ENCODE data around the gene PIGS. TPM values are rescaled to one million over a fixed set of nuclear protein-coding genes. Genes with fewer than 3 reads are reported as not detected.
"Not testable (repeated sequence)": the region's sequence is repeated elsewhere in the genome, so short reads cannot be mapped to it uniquely, and the experiment has no call there.

PIGS gene
- 62.5 and 73.2 TPM in 2 replicates for total RNA-seq (2014; rRNA removed; shearing (Covaris generic); ENCODE audit: low replicate concordance)

DNA sequence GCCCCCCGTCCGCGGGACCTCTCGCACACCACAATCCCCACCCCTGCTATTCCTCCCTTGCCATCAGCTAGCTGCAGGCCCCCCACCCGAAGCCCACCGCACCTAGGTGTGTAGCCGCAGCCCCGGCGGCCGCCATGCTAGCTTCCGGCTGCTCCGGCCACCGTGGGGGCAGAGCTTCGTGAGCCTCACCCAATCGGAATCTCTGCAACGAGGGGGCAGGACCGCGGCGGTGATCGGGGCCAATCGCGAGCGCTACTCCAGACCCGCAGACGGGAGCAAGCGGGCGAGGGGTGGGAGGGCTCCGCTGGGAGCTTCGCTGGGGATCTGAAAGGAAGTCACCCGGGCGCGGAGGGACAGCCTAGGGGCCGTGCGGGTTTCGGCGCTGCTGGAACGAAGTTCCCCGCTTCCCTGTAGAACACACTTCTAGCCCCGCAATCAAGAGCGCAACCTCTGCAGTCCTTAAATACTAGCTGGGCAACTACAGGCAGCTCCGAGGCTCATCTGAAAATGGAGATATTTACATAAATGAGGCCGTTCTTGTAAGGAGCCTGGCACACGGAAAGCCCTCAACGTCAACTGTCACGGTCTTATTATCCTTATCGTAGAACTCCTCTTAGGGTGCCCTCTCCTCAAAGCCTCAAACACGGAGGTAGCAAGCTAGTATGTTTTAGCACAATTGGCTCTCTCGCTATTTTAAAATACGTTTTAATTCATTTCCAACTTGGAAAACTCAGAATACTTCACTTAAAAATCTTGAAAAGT is at the start of gene PIGS:
TSS of gene PIGS (minus strand) at position 164 of the 762 bp plus-strand sequence. CDS start at position 136, 28 bp downstream.
- DNase-seq (ENCODE audit: low read depth): peak; percentile 82
- in situ Hi-C loops (cut with HindIII; ENCODE audit: low pct_unique_long_range_greater_than_20kb, low sequenced_read_pairs): no loop called here

DNA sequence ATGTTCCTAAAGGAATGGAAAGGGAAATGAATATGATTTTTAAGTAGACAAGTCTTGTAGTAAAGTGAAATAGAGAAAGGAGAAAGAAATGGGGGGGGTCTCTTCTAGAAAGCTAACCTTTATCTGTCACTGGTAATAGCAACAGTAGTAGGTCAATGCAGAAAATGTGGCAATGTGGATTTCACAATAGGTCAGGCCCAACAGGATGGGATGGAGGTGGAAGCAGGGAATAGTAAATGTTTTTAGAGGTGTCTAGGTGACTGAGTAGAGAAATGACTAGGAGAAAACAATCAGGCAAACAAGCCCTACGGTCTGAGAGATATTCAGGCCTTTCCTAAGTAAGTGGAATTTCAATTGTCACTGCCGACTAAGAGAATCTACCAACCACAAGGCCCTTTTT is 48.7 kb upstream of the PIGS start:
- in situ Hi-C loops (cut with HindIII; ENCODE audit: low pct_unique_long_range_greater_than_20kb, low sequenced_read_pairs): no loop called here
- no peak for DNase-seq (ENCODE audit: low read depth)

DNA sequence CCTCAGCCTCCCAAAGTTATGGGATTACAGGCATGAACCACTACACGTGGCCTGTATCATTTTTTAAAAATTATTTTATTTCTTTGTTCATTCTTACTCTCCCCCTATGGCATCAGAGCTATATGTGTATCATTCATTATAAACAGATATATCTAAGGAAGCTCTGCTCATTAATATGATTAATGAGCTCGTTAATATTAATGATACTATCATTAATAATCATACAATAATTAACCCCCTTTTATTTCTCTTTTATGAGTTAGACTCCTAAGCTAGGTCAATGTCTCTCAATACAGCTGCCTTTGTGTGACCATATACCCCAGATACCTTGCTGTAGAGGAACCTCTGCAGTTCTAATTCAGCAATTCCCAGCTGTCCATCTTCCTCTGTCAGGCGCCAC is 47.1 kb upstream of the PIGS start:
- no peak for DNase-seq (ENCODE audit: low read depth)
- in situ Hi-C loops (cut with HindIII; ENCODE audit: low pct_unique_long_range_greater_than_20kb, low sequenced_read_pairs): no loop called here

DNA sequence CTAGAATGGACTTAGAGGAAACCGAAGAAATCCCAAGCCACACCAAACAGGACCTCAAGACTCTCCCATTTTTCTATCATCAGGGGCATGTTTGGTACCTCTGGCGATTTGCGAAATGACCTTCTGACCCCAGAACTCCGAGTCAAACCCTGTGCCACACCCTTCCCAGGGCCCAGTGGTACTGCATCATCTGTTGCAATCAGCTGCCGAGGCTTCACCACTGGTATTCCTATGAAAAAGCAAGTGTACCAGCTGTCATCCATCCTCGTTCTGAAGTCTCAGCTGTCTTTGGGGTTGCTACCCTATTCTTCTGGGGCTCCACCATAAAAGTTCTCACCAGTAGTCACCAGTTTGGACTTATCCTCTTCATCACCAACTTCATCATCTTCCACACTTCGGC is 45.0 kb upstream of the PIGS start:
- in situ Hi-C loops (cut with HindIII; ENCODE audit: low pct_unique_long_range_greater_than_20kb, low sequenced_read_pairs): no loop called here
- no peak for DNase-seq (ENCODE audit: low read depth)

DNA sequence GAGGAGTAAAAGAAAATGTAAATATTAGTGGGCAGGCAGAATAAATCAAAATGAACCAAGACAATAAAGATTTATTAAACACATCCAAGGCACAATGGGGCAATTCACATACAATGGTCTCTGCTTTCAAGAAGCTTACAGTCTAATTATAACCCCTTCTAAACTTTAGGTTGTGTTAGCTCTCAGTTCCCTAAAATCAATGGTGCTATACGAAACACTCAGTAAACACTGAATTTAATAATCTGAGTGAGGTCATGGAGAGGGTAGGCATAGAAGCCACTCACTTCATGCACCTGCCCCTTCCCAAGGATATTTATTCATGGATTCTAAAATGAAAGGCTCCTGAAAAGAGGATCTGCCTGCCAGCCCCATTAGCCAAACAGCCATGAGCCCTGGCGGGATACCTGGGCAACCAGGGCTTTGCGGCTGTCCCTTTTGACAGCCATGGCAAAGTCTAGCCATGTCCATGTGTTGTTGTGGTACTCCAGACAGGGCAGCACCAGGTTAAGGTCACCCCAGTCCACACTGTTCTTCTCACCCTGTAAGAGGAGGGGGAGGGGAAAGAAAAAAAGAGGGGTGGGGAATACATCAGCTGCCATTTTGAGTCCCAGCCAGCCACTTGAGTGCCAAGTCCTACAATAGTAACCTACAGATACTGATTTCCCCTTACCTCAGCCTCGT is 44.1 kb upstream of the PIGS start:
- in situ Hi-C loops (cut with HindIII; ENCODE audit: low pct_unique_long_range_greater_than_20kb, low sequenced_read_pairs): no loop called here
- DNase-seq (ENCODE audit: low read depth): no peak

DNA sequence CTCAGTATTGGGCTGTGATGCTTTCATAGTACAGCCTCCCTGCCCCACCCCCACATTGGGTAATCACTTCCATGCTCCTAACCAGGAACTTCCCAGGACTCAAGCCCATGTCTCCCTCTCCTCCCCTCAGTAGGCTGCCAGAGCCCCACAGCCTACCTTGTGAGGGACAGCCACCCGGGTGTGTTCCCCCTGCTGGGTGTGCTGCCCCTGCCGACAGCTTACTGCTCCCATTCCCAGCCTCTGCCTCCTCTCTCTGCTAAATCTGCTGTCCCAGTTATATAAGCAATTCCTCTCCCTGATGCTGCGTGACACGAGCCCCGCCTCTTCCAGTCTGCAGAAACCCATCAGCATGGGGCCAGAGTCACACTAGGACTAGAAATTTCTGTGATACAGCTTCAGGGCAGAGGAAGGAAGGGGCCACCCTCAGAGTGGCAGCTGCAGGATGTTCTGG is 42.6 kb upstream of the PIGS start, which contains the start of gene RSKR:
TSS of gene RSKR (minus strand) at position 255 of the 451 bp plus-strand sequence. CDS start at position 231, 24 bp downstream.
- no peak for DNase-seq (ENCODE audit: low read depth)
- in situ Hi-C loops (cut with HindIII; ENCODE audit: low pct_unique_long_range_greater_than_20kb, low sequenced_read_pairs): no loop called here

DNA sequence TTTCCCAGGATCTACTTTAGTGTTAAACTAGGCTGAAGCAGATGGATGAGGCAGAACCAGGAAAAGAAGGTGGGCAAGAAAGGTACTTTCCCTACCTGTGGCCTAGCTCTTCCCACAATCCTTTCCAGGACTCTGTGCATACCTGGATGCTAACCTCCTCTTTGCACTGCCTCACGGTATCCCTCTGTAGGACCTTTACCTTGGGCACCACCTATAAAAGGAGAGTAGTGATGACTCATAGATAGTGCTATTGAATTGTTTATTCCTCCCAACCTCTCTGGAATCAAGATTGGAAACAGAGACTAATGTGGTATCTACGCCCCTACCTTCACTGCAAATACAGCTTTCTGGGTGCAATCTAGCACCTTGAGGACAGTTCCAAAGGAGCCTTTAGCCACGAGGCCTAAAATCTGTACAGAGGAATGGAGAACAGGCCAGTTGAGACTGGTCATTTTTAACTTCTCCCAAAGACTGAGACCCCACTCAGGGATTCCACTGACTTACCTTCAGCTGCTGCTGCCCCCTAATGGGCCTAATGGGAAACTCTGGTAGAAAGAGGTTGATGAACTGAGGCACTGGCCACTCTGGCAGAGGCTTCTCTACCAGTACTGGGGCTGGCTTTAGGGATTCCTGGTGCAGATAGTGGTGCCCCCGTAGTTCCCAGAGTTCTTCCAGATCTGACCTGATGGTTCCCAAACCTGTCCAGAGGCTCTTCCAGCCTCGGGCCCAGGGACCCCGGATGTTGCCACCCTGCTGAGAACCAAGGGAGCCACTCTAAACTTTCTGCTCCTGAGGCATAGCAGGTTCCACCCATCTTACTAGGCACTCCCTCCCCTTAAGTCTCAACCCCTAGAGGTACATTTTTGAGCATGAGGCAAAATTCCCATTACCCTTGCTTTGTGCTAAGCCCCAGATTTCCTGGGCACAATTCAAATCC is 41.9 kb upstream of the PIGS start:
- DNase-seq (ENCODE audit: low read depth): peak; percentile 14
- in situ Hi-C loops (cut with HindIII; ENCODE audit: low pct_unique_long_range_greater_than_20kb, low sequenced_read_pairs): no loop called here

DNA sequence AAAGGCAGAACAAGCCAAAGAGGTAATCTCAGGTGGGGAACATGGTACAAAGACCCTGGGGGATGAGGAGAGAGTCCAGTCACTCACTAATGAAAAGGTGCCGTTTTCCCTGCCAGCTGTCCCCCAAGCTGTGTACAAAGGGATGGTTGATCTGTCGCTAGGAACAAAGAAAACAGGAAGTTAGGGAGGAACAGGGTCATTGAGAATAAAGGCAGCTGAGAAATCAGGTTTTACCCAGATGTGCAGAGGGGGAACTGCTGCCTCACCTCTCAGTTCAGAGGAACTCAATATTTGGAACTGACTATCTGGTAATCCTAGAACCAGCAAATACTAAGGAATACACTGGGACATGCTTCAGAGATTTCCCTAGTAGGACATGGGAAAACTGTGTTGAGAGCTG is 41.2 kb upstream of the PIGS start:
- no peak for DNase-seq (ENCODE audit: low read depth)
- in situ Hi-C loops (cut with HindIII; ENCODE audit: low pct_unique_long_range_greater_than_20kb, low sequenced_read_pairs): no loop called here

DNA sequence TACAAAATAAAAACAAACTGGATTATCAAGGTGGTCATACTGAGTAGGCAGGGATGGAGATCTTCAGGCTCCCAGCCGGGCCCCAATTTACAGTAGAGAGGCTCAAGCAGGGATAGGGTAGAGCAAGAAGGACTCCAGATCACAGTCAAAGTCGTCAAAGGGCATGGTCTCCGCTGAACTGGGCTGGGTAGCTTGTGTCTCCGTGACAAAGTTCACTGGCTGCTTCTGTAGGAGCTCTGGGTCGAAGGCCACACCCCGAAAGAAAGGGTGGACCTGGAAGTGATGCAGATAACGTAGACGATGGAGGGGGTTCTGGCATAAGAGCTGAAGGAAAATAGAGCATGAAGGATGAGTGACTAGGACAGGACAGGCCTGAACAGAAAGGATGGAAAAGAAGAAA is 39.1 kb upstream of the PIGS start:
- in situ Hi-C loops (cut with HindIII; ENCODE audit: low pct_unique_long_range_greater_than_20kb, low sequenced_read_pairs): no loop called here

DNA sequence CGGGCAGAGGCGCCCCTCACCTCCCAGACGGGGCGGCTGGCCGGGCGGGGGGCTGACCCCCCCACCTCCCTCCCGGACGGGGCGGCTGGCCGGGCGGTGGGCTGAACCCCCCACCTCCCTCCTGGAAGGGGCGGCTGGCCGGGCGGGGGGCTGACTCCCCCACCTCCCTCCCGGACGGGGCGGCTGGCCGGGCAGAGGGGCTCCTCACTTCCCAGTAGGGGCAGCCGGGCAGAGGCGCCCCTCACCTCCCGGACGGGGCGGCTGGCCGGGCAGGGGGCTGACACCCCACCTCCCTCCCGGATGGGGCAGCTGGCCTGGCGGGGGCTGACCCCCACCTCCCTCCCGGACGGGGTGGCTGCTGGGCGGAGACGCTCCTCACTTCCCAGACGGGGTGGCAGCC is 32.7 kb upstream of the PIGS start:
- DNase-seq (ENCODE audit: low read depth); in situ Hi-C loops (cut with HindIII; ENCODE audit: low pct_unique_long_range_greater_than_20kb, low sequenced_read_pairs): not testable (repeated sequence)

More for the DNA sequence above, 39.1 kb upstream of the PIGS start:
- no peak for DNase-seq (ENCODE audit: low read depth)

DNA sequence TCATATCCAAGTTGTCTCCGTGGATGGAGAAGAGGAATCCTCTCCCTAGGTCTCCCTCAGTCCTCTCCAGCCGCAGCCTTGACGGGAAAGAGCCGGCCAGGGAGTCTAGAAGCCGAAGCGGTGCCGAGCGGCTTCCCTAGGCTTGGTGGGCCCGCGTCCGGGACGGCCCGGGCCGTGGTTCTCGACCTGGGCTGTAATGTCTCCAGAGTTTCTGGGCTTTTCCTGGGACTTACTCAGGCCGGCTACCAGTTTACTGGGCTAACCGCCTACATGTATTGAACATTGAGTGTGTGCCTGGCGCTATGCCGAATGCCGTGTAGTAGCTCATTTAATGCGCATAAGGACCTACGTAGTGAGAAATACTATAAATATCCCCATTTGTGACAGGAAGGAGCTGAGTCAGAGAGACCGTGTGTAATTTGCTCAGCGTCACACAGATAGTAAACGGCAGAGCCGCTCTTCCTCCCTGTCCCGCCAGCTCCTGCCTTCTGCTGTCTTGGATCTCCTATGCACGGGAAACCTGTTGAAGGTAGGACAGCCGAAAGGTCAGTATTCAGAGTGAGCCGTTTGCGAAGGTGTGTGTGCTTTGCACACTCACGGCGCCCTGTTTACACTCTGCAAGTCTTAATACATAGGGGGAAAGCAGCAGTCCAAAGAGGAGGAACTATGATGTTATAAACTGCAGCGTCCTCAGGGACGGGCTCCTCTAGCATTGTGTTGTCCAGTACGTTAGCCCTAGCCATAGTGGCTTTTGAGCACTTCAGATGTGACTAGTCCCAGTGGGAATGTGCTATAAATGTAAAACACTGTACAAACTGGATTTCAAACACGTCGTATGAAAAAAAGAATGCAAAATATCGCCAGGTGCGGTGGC is 28.2 kb upstream of the PIGS start:
- DNase-seq (ENCODE audit: low read depth): peak; percentile 74
- in situ Hi-C loops (cut with HindIII; ENCODE audit: low pct_unique_long_range_greater_than_20kb, low sequenced_read_pairs): no loop called here

DNA sequence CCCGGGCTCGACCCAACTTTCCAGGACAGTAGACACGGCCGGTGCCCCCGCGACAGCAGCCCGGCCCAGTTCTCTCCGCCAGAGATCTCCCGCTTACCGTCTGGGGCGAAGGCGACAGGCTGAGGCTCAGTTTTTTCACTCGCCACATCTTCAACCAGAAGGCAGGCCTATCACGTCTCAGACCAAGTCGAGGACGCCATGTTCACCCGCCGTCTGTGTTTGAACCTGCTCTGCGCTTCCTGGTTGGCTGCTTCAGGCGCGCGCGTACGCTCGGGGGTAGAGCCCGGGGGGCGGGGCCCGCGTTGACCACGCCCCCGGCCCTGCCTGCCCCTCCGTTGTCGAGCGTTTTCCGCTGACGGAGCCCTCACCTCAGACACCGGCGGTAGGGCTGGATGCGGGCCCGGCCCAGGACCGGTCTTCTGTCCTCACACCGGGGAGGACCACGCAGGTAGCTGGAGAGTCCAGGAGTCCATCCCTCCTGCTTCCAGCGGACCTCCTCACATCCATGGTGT is 27.5 kb upstream of the PIGS start, which contains the start of gene SPAG5:
TSS of gene SPAG5 (minus strand) at position 227 of the 512 bp plus-strand sequence. CDS start at position 148, 79 bp downstream.
- in situ Hi-C loops (cut with HindIII; ENCODE audit: low pct_unique_long_range_greater_than_20kb, low sequenced_read_pairs): no loop called here
- peak; percentile 94 for DNase-seq (ENCODE audit: low read depth)

DNA sequence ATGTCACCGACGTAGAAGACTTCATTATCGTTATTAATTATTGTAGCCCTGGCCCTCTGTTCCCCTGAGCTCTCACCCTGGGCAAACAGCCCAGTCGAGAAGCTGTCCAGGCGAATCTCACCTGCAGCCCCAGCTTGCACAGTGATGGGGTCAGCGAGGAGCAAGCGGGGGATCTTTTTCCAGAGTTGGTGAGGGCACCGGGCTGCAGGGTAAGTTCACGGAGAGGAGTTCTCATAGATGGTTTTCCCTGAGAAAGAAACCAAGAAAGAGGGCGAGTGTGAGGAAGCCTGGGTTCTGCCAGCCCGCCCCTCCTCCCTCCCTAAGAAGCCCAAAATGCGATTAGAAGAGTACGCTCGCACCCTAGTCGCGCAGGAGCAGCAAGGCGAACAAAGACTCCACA is 27.1 kb upstream of the PIGS start:
- in situ Hi-C loops (cut with HindIII; ENCODE audit: low pct_unique_long_range_greater_than_20kb, low sequenced_read_pairs): no loop called here
- DNase-seq (ENCODE audit: low read depth): no peak

DNA sequence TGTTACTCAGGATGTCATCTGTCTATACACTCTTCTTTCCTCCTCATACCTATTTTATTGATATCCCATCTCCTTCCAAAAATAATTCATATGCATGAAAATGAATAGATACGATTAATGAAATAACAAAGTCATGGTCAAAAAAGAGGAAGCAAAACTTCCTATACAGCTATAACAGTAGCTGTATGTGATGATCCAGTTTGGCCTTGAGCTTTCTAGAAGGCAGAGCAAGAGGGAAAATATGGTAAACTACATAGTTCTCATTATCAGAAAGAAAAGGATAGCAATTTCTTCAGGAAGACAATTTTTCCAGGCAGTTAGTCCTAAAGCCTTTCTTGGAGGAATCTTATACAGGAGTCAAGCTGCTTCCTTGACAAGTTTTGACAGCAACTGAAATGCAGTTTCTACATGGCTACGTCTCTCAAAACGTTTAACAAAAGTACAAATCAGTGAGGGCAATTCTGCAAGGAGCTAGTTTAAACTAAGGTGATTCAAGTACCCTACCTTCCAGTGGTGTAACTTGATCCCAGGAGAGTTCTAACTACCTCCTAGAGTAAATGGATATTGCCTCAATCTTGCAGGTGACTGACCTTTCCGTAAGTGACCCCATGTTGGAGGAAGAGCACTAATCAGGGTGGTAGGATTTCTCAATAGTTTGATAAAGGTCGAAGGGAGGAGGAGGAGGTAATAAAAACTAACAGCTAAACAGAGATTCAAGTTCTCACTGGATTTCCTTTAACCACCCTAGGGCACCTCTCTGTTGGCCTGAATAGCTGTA is 26.5 kb upstream of the PIGS start:
- in situ Hi-C loops (cut with HindIII; ENCODE audit: low pct_unique_long_range_greater_than_20kb, low sequenced_read_pairs): no loop called here
- no peak for DNase-seq (ENCODE audit: low read depth)

DNA sequence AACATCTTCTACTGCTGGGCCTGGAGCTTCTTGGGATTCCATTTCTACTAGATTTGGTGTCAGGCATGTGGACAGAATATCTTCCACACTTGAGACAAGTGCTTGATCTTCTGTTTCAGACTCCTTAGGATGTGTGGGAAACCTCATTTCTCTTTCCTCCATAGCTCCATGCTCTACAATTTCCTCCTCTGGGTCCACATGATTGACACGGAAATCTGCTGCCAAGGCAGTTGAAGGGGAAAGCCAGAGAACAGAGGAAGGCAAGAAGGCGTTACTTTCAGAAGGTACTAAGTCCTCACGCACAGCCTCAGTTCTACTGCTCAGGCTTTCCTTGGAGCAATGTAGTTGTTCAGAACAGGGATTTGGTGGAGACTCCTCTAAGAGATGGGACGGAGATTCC is 20.9 kb upstream of the PIGS start:
- no peak for DNase-seq (ENCODE audit: low read depth)
- in situ Hi-C loops (cut with HindIII; ENCODE audit: low pct_unique_long_range_greater_than_20kb, low sequenced_read_pairs): no loop called here

DNA sequence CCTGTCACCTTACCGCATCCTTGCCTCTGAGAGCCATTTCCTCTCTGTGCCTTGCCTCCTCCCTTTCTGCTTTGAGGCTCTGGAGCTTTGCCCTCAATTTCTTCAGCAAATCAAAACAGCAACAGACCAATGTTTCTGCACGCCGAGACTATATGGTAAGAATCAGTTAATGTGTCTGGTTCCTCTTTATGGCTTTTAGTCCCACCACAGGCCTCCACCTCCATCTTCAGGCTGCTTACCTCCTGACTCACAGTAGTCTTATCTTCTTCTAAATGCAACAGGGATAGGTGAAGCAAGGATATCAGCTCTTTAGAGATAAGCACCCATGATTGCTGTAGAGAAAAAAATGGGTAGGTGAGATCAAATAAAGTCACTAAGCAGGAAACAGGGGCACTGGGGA is 14.5 kb upstream of the PIGS start:
- DNase-seq (ENCODE audit: low read depth): no peak
- in situ Hi-C loops (cut with HindIII; ENCODE audit: low pct_unique_long_range_greater_than_20kb, low sequenced_read_pairs): no loop called here

DNA sequence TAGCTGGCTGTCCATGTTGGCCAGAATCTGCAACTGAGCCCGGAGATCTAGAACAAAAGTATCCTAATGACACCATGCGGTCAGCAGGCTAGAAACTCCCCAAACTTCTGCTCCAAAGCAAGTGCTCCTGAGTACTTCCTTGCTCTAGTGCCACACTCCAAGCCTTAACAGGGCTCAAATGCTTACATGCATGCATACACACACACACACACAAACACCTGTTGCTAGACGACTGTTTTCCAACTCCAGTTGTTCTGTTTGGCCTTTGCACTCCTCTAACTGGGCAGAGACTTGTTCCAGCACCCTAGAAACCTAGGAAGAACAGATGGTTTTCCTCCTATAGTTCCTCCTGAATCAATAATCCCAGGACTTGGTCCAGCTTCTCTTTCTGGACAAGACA is 13.1 kb upstream of the PIGS start:
- DNase-seq (ENCODE audit: low read depth): no peak
- in situ Hi-C loops (cut with HindIII; ENCODE audit: low pct_unique_long_range_greater_than_20kb, low sequenced_read_pairs): no loop called here
